HCT116 (cell line): ENCODE results near the gene EEPD1. TPM values are rescaled to one million over a fixed set of nuclear protein-coding genes. Genes with fewer than 3 reads are reported as not detected.

Experiments
- ATAC-seq: fragments of 200-7000 bp; cut with Tn5 transposase; 2 replicates; pipeline ENCODE4 v1.9.1; 2020; ENCODE audit warnings: mild to moderate bottlenecking, moderate library complexity
- BruUV-seq: library from RNA; stranded (reverse); fragments of 400-500 nt; replicated peaks from 2 replicates; lab custom pipeline; 2021; lab: Mats Ljungman, UMichigan
- CTCF ChIA-PET: fragments of 300-600 bp; sonication (Branson Sonifier 250); formaldehyde crosslinking; loops from one replicate; lab custom pipeline; 2021; ENCODE audit warnings: antibody characterized with exemption; lab: Charles Lee
- POLR2A ChIA-PET: fragments of 300-600, 350-600 bp; sonication (Branson Sonifier 250); formaldehyde crosslinking; loops from one replicate; lab custom pipeline; 2021; ENCODE audit warnings: antibody characterized with exemption; lab: Charles Lee
- RAD21 ChIA-PET, 2 experiments: fragments of 300-600 bp; sonication (Branson Sonifier 250); formaldehyde crosslinking; loops; one replicate each; lab custom pipeline; 2023; ENCODE audit warnings: low total read pairs in 2 of 2; ENCODE audit not compliant: uncharacterized antibody in 2 of 2, unreplicated experiment in 2 of 2, low non-redundant PET in 1 of 2; lab: Charles Lee
- DNase-seq: peaks from one replicate; pipeline ENCODE4 v3.0.0-alpha.2; 2010; ENCODE audit warnings: low read depth, low spot score
- H2AFZ ChIP-seq: fragments of 200-600 bp; shearing (Covaris generic), sonication (generic); 2 replicates; pipeline ENCODE4 v1.6.1; 2017; ENCODE audit warnings: low read depth, mixed run types, mixed read lengths, antibody characterized with exemption, low read length; ENCODE audit not compliant: poor library complexity, severe bottlenecking
- H3K27ac ChIP-seq: 2 replicates; pipeline ENCODE4 v1.5.1; 2012; ENCODE audit warnings: low read depth, low read length
- H3K27me3 ChIP-seq: fragments of 200-600 bp; sonication (generic); 2 replicates; pipeline ENCODE4 v1.6.1; 2016; ENCODE audit warnings: mixed run types, low read length, mixed read lengths; ENCODE audit not compliant: insufficient read depth
- H3K36me3 ChIP-seq, 2 experiments: fragments of 200-500 bp in 1 of 2; fragments of 200-600 bp in 1 of 2; sonication (Bioruptor generic) in 1 of 2; sonication (generic) in 1 of 2; 2 replicates each; pipeline versions ENCODE4 v1.5.1 to v1.6.1; 2014 to 2016; ENCODE audit warnings: low read length in 2 of 2, inconsistent platforms in 1 of 2, mixed read lengths in 1 of 2, mixed run types in 1 of 2; ENCODE audit not compliant: insufficient read depth in 2 of 2, control insufficient read depth in 1 of 2
- H3K4me1 ChIP-seq, 2 experiments: fragments of 200-600 bp in 1 of 2; sonication (generic) in 1 of 2; 2 replicates each; pipeline versions ENCODE4 v1.5.1 to v1.6.1; 2012 to 2017; ENCODE audit warnings: low read length in 2 of 2, inconsistent platforms in 1 of 2, mild to moderate bottlenecking in 1 of 2, mixed read lengths in 1 of 2, mixed run types in 1 of 2, moderate library complexity in 1 of 2; ENCODE audit not compliant: insufficient read depth in 2 of 2, control insufficient read depth in 1 of 2
- H3K4me2 ChIP-seq: fragments of 200-600 bp; sonication (generic); 2 replicates; pipeline ENCODE4 v1.6.1; 2017; ENCODE audit warnings: mixed run types, low read length, mixed read lengths
- H3K4me3 ChIP-seq, 2 experiments: fragments of 200-600 bp in 1 of 2; sonication (generic) in 1 of 2; replicated peaks in 1 of 2; 2 replicates each; pipeline ENCODE4 v1.5.1; 2011 to 2016; ENCODE audit warnings: low read length in 2 of 2, control low read depth in 1 of 2, low read depth in 1 of 2, mild to moderate bottlenecking in 1 of 2, mixed read lengths in 1 of 2, mixed run types in 1 of 2
- H3K79me2 ChIP-seq: fragments of 200-600 bp; sonication (generic); 2 replicates; pipeline ENCODE4 v1.6.1; 2017; ENCODE audit warnings: mild to moderate bottlenecking, mixed run types, low read length, moderate library complexity, mixed read lengths; ENCODE audit not compliant: insufficient read depth
- H3K9ac ChIP-seq: fragments of 200-600 bp; sonication (generic); 2 replicates; pipeline ENCODE4 v1.6.1; 2016; ENCODE audit warnings: low read length, mixed read lengths
- H3K9me2 ChIP-seq: fragments of 200-600 bp; sonication (generic), shearing (Covaris generic); 2 replicates; pipeline ENCODE4 v1.6.1; 2017; ENCODE audit warnings: mixed run types, mild to moderate bottlenecking, moderate library complexity; ENCODE audit not compliant: insufficient read depth
- H3K9me3 ChIP-seq, 2 experiments: fragments of 200-500 bp in 1 of 2; fragments of 200-600 bp in 1 of 2; sonication (Bioruptor generic) in 1 of 2; sonication (generic) in 1 of 2; 2 replicates each; pipeline ENCODE4 v1.6.1; 2014 to 2017; ENCODE audit warnings: low read length in 2 of 2, mixed read lengths in 2 of 2, inconsistent platforms in 1 of 2, low read depth in 1 of 2, mild to moderate bottlenecking in 1 of 2, mixed run types in 1 of 2, moderate library complexity in 1 of 2; ENCODE audit not compliant: control insufficient read depth in 1 of 2, insufficient read depth in 1 of 2
- H4K20me1 ChIP-seq: fragments of 200-600 bp; sonication (generic), shearing (Covaris generic); 2 replicates; pipeline ENCODE4 v1.6.1; 2017; ENCODE audit warnings: mixed run types, mild to moderate bottlenecking, moderate library complexity; ENCODE audit not compliant: insufficient read depth
- CBX3 ChIP-seq: IDR thresholded peaks from 2 replicates; pipeline ENCODE4 v1.6.1; 2012; ENCODE audit warnings: low read depth
- CEBPB ChIP-seq: IDR thresholded peaks from 2 replicates; pipeline ENCODE4 v1.6.1; 2012; ENCODE audit warnings: low read depth
- CTCF ChIP-seq, 3 experiments: fragments of 200-600 bp in 1 of 3; sonication (generic) in 1 of 3; IDR thresholded peaks in 2 of 3; conservative IDR thresholded peaks in 1 of 3; 2 replicates each; pipeline ENCODE4 v1.5.1; 2012 to 2017; ENCODE audit warnings: low read depth in 2 of 3, low read length in 2 of 3, antibody characterized with exemption in 1 of 3, borderline replicate concordance in 1 of 3, control low read depth in 1 of 3, mild to moderate bottlenecking in 1 of 3, mixed read lengths in 1 of 3, mixed run types in 1 of 3, moderate library complexity in 1 of 3; ENCODE audit not compliant: insufficient read depth in 1 of 3
- EGR1 ChIP-seq: IDR thresholded peaks from 2 replicates; pipeline ENCODE4 v1.6.1; 2012; ENCODE audit warnings: low read depth
- FOSL1 ChIP-seq: IDR thresholded peaks from 2 replicates; pipeline ENCODE4 v1.6.1; 2012; ENCODE audit warnings: low read depth
- JUND ChIP-seq: IDR thresholded peaks from 2 replicates; pipeline ENCODE4 v1.6.1; 2012
- POLR2AphosphoS5 ChIP-seq: IDR thresholded peaks from 2 replicates; pipeline ENCODE4 v1.6.1; 2011; ENCODE audit warnings: mild to moderate bottlenecking, low read depth, low read length, moderate library complexity
- SIN3A ChIP-seq: IDR thresholded peaks from 2 replicates; pipeline ENCODE4 v1.6.1; 2012; ENCODE audit warnings: low read depth
- SP1 ChIP-seq: IDR thresholded peaks from 2 replicates; pipeline ENCODE4 v1.6.1; 2012; ENCODE audit warnings: low read depth
- TCF7L2 ChIP-seq: IDR thresholded peaks from 2 replicates; pipeline ENCODE4 v1.7.0; 2011; ENCODE audit warnings: borderline replicate concordance, inconsistent platforms; ENCODE audit not compliant: insufficient read depth, insufficient read length; ENCODE audit errors: extremely low read depth
- YY1 ChIP-seq: IDR thresholded peaks from 2 replicates; pipeline ENCODE4 v1.6.1; 2011; ENCODE audit warnings: low read length, low read depth, moderate library complexity, mild to moderate bottlenecking; ENCODE audit not compliant: insufficient replicate concordance; ENCODE audit errors: extremely low read depth
- ZFX ChIP-seq: fragments of 450-650 bp; IDR thresholded peaks from 2 replicates; pipeline ENCODE4 v1.6.1; 2017
- intact Hi-C: fragments of 100-400 bp; cut with micrococcal nuclease; formaldehyde crosslinking; loops from 2 replicates; pipeline ENCODE4 v1.10.0; 2022
- total RNA-seq: library from RNA; stranded (reverse); gene quantifications from one replicate; pipeline ENCODE4 v1.2.1, GENCODE V29; 2021; ENCODE audit not compliant: unreplicated experiment
- TF ChIP-seq, protein P1 (sequence below): IDR thresholded peaks from 2 replicates; pipeline ENCODE4 v1.6.1; 2012

The EEPD1 gene
- total RNA-seq, 1 experiment from 2014 or later, result 4.2 TPM

- Histone ChIP-seq H3K4me1 (peaks cover 28 to 36% of the 10 kb centered on the region in 2 experiments), H3K36me3 (no peaks in the 10 kb centered on the region), H4K20me1 (no peaks in the 10 kb centered on the region), H3K9me2 (no peaks in the 10 kb centered on the region), H3K9me3 (no peaks in the 10 kb centered on the region), H3K4me3 (no peak overlapping the region), H3K4me2 (peak overlapping the region; percentile 61), H3K9ac (no peak overlapping the region), H3K79me2 (no peaks in the 10 kb centered on the region), H2AFZ (no peak overlapping the region), H3K27ac (no peak overlapping the region), H3K27me3 (no peaks in the 10 kb centered on the region)
- ChIA-PET POLR2A (interaction anchor here (1.4 kb wide), 1 partner anchor 7 kb away, joined by 3 read pairs; no protein-coding TSS in a partner anchor), RAD21 (interaction anchor here (0.5 to 1.3 kb wide), 2 partner anchors 12 to 122 kb away, joined by 4 read pairs; no protein-coding TSS in a partner anchor), CTCF (interaction anchor here (1.9 to 2.6 kb wide), 3 partner anchors 10 to 326 kb away, joined by 5 to 8 read pairs (median 7); no protein-coding TSS in a partner anchor)
- no TSS peak for BruUV-seq
- ATAC-seq (no peak), DNase-seq (no peak)
- intact Hi-C loops, result no loop called here
- TF ChIP-seq TCF7L2, result no peak
Measured at GRCh38 chr7:36301914-36302771, 149.1 kb downstream of the EEPD1 start.

DNA sequence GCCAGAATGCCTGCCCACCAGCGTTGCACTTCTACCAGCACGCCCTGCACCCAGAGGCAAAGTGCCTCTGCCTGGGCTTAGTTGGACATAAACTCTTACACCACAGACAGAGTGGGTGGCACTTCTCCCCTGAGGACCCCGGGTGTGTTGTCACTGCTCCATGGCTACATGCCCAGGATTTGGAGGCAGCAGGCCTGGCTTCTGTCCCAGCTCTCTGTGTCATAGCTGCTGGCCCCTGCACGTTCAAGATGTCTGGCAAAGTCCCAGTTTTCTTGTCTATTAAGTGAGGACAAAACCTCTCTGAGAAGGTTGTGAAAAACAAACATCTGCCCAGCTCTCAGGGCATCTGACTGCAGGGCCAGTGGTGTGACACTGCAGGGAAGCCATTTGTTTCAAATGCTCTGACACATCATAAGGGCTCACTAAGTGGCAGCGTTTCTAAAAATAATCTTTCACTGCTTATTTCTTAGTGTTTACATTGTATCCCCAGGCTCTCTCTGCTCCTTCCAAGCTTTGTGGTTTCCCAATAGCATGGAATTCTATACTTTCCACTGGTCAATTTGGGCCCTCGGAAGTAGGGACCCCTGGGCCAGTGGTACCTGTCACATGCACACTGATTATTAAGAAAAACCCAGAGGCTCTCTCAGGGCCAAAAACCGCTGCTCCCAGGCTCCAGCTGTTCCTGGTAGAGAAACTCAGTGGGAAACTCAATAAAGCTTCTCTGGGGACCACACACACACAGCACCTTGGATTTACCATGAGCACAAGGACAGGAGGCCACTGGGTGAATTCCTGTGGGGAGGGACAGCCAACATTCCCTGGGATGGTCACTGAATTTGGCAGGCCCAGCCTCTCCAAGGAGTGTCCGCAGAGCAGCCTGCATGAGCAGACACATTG, 150.4 kb downstream of the EEPD1 start:
- peak overlapping the region; percentile 56 for H3K27ac ChIP-seq
- DNase-seq (peak; percentile 83), ATAC-seq (peak; percentile 87)
- H3K79me2 ChIP-seq, result no peaks in the 10 kb centered on the region
- H3K4me3 ChIP-seq, result peak overlapping the region in 1 of 2 experiments; percentile 8; a peak in 1 of 4 replicates
- ChIA-PET RAD21 (interaction anchor here (0.9 to 1.3 kb wide), 3 partner anchors 12 to 16 kb away, joined by 3 to 4 read pairs (median 4); no protein-coding TSS in a partner anchor), CTCF (interaction anchor here (0.7 to 2.1 kb wide), 3 partner anchors 11 to 19 kb away, joined by 3 to 15 read pairs (median 5); no protein-coding TSS in a partner anchor), POLR2A (no interaction called here)
- H3K4me1 ChIP-seq, result peaks cover 28 to 36% of the 10 kb centered on the region in 2 experiments
- H3K4me2 ChIP-seq, result peak overlapping the region; percentile 61
- no peak overlapping the region for H2AFZ ChIP-seq
- H4K20me1 ChIP-seq, result no peaks in the 10 kb centered on the region
- no TSS peak for BruUV-seq
- no peaks in the 10 kb centered on the region for H3K36me3 ChIP-seq
- intact Hi-C loops, result no loop called here
- H3K9me3 ChIP-seq, result no peaks in the 10 kb centered on the region
- no peak for TF ChIP-seq TCF7L2
- TF ChIP-seq CBX3, result peak; percentile 69
- peak; percentile 76 for TF ChIP-seq SIN3A
- TF ChIP-seq, protein P1, sequence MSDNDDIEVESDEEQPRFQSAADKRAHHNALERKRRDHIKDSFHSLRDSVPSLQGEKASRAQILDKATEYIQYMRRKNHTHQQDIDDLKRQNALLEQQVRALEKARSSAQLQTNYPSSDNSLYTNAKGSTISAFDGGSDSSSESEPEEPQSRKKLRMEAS, result peak; percentile 45; the same call in 1 of the 2 replicates
- no peak for TF ChIP-seq CTCF (IDR thresholded peaks at IDR 0.05 in 2 of 3, conservative IDR thresholded peaks at IDR 0.05 in 1 of 3; ENCODE audit: borderline replicate concordance in 1 of 3, insufficient read depth in 1 of 3, low read depth in 2 of 3, low read length in 2 of 3)
- peak; percentile 78 for TF ChIP-seq SP1
- TF ChIP-seq YY1, result peak; percentile 45
- TF ChIP-seq CEBPB, result peak; percentile 79
- TF ChIP-seq JUND, result peak; percentile 77
- TF ChIP-seq FOSL1, result peak; percentile 67
- no peak for TF ChIP-seq ZFX
- TF ChIP-seq POLR2AphosphoS5, result peak; percentile 42; the same call in 1 of the 2 replicates
- TF ChIP-seq EGR1, result peak; percentile 59
- H3K27me3 ChIP-seq, result no peaks in the 10 kb centered on the region
- no peak overlapping the region for H3K9ac ChIP-seq
- no peaks in the 10 kb centered on the region for H3K9me2 ChIP-seq
